Stimulated activated CD8-positive, alpha-beta memory T cell treated with anti-CD3 and anti-CD28 coated beads, Interleukin-4, amount 100 ng/mL, for 4 hours (primary cell): ENCODE results near the gene PCSK4.
"Not testable (repeated sequence)": the region's sequence is repeated elsewhere in the genome, so short reads cannot be mapped to it uniquely, and the experiment has no call there.

Experiments used
- DNase-seq, 2 donors: peaks; one replicate each; pipeline ENCODE4 v3.0.0-alpha.2; 2020; ENCODE audit warnings: low read depth in 2 of 2, low spot score in 1 of 2

Gene PCSK4

DNA sequence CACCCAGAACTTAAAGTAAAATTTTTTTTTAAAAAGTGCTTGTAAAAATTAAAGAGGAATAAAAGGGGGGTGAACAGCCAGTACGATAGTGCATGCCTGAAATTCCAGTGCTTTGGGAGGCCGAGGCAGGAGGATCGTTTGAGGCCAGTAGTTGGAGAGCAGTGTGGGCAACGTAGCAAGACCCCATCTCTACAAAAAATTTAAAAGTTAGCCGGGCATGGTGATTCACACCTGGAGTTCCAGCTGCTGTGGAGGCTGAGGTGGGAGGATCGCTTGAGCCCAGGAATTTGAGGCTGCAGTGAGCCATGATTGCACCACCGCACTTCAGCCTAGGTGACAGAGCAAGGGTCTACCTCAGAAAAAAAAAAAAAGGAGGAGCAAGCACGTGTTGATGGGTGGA, 14.9 kb upstream of the PCSK4 start:
- no peak for DNase-seq

DNA sequence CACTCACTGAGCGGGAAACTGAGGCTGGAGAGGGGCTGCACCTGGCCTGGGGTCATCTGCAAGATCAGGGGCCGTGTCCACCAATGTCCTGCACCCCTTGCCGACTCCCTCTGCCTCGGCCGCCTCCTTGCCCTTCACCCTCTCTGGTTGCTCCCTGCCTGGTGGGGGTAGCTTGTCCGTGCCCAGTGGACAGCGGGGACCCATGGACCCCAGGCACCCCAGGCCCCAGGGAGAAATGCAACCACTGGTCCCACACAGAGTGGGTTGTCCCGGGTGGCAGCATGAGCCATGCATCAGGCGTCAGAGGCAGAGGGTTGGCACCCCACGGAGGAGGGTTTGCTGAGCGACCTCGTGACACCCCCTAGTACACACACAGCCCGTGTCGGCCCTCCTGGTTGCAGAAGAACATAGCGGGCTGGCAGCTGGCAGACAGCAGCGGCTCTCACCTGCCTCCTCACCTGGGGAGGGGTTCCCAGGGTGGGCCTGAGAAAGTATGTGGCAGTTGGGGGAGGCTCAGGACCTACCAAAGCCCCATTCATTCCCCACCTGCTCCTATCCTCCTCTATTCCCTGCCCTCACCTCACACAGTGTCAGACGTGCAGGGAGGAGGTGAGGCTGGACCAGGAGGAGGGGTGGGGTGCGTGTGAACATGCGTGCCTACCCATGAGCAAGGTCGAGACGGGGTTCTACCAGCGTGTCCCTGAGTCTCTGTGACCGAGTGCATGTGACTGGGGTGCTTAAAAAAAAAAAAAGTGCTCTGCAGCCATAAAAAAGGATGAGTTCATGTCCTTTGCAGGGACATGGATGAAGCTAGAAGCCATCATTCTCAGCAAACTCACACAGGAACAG, 14.0 kb upstream of the PCSK4 start:
- no peak for DNase-seq

DNA sequence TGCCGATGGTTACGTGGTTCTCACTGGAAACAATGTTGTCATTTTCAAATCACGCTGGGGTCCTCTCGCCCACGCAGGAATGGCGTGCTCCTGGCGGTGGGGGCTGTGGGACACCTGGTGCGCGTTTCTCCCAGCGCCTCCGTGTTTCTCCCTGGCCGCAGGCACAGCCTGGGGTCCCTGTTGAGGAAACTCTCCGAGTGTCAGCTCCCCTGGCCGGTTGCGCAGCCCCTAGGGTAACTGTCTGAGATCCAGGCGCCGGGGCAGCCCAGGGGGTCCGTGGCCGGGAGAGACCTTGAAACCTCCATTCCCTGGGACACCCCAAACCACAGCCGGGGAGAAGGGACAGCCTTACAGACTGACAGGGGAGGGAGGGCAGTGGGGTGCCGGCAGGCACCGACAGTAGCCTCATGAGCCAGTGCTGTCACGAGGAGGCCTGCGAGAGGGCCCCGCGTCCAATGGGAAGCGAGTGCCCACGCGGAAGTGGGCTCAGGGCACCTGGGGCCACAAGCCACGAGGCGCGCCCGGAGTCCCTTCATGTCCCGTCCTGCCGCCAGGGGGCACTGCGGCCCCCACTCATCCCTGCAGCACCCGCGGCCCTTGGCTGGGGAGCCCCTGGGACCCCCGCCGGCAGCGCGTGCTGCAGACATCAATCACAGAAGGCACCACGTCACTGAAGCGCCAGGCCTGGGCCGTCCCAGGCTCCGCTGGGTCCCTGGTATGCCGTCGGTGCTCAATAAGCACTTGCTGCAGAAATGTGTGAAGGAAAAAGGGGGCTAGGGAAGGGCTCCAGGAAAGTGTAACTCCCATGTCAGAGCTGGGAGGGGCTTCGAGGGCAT, 13.2 kb upstream of the PCSK4 start:
- peak; percentile 33 to 41 for DNase-seq

DNA sequence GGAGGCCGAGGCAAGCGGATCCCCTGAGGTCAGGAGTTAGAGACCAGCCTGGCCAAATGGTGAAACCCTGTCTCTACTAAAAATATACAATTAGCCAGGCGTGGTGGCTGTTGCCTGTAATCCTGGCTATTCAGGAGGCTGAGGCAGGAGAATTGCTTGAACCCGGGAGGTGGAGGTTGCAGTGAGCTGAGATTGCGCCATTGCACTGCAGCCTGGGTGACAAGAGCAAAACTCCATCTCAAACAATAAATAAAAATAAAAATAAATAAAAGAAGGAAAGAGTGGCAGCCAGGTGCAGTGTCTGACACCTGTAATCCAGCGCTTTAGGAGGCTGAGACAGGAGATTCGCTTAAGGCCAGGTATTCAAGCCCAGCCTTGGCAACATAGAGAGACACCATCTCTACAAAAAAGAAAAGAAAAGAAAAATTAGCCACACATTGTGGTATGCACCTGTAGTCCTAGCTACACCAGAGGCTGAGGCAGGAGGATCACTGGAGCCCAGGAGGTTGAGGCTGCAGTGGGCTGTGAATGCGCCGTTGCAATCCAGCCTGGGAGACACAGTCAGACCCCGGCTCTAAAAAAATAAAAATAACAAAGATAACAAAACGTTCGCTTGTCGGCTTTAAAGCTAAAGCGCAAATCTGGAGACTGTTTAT, 12.4 kb upstream of the PCSK4 start:
- no peak for DNase-seq

DNA sequence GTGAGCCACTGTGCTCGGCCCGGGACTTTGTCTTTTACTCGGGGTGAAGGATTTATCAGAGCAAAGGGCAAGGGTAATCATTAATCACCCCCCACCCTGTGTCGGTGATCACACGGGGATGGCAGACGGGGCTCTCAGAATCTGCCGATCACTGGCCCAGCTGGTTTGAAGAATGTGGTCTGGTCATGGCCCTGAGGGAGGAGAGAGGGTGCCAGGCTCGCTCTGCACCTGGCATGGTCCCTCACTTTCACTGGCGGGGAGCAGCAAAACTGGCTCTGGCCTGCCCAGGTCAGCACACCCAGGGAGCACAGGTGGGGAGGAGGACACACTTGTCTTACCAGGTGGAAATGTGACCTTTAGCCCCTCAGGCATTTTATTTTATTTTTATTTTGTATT, 11.0 kb upstream of the PCSK4 start:
- no peak for DNase-seq

DNA sequence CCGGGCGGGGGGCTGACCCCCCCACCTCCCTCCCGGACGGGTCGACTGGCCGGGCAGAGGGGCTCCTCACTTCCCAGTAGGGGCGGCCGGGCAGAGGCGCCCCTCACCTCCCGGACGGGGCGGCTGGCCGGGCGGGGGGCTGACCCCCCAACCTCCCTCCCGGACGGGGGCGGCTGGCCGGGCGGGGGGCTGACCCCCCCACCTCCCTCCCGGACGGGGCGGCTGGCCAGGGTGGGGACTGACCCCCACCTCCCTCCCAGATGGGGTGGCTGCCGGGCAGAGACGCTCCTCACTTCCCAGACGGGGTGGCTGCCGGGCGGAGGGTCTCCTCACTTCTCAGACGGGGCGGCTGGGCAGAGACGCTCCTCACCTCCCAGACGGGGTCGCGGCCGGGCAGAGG, 9.1 kb upstream of the PCSK4 start:
- DNase-seq, result not testable (repeated sequence)

DNA sequence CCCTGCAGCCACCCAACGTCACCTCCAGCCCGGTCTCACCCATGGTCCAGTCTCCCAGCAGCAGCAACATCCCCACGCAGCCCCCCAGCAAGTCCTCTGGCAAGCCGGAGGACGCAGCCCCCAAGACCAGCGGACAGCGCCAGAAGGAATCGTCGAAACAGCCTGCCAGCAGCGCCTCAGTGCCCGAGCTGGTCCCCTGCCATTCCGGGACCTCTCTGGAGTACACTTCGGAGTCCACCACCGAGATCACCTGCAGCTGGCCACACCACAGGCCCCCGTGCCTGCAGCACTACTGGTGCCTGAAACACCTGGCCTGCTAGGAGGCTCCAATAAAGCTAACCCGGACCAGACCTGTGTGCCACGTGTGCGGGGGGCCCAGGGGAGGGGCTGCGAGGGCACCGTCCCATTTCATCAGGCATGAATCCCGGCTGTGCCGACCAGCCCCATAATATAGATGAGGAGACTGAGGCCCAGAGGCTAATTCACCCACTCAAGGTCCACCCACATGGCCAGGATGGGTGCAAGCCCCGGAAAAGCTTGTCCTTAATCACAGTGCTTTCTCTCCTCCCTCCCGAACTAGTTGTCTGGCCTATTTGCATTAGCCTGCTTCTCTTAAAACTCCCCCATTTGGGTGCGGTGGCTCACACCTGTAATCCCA, 7.6 kb upstream of the PCSK4 start:
- no peak for DNase-seq

DNA sequence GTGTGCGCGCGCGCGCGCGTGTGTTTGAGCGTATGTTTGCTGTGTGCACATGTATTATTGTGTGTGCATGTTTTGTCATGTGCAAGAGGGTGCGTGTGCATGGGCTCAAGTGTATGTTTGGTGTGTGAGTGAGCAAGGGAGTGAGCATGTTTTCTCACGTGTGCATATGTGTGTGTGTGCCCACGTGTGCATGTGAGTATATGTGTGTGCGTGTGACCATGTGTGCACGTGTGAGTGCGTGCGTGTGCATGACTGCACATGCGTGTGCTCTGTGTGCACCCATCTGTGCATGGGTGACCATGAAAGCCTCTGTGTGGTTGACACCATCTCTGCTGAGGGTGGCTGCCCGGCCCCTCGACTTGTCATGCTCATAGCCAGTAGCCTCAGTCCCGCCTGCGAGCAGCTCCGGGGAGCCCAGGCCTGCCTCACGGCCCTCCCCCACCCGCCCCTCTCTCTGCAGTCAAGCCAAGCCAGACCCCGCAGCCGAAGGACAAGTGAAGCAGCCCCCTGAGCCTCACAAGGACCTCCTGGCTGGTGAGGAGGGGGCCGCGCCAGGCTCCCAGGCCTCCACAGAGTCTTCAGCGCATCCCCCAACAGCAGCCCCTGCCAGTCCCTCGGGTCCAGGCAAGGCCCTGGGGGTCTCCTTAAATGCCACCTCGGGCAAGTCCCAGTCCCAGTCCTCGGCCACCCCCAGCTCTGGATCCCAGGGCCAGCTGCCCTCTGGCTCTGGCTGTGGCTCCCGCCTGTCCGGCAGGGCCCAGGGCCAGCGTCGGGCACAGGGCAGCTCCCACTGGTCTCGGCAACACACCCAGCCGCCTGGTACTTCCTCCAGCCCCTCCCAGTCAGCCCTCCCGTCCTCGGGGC, 6.8 kb upstream of the PCSK4 start:
- DNase-seq, result no peak

DNA sequence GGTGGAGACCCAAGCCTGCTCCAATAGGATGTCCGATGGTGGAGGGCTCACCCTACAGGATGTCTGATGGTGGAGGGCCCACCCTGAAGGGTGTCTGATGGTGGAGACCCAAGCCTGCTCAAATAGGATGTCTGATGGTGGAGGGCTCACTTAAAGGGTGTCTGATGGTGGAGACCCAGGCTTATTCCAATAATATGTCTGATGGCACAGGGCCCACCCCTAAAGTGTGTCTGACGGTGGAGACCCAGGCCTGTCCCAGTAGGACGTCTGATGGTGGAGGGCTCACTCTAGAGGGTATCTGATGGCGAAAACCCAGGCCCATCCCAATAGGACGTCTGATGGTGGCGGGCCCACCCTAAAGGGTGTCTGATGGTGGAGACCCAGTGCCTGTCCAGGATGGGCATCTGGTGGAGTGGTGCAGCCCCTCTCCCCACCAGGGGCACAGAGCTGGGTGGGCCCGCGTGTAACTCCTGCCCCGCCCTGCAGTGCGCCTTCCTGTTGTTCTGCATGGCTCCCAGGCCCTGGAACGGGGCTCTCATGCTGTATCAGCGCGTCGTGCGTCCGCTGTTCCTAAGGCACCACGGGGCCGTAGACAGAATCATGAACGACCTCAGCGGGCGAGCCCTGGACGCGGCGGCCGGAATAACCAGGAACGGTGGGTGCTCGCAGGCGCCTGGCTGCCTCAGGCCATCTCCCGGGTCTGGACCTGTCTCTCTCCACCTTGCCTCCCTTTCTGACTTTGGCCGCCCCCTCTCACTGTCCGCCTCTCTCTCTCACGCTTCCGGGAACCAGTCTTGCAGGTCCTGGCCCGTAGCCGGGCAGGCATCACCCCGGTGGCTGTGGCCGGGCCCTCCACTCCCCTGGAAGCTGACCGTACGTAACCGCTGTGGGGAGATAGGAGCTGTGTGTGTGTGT, 5.9 kb upstream of the PCSK4 start:
- no peak for DNase-seq

DNA sequence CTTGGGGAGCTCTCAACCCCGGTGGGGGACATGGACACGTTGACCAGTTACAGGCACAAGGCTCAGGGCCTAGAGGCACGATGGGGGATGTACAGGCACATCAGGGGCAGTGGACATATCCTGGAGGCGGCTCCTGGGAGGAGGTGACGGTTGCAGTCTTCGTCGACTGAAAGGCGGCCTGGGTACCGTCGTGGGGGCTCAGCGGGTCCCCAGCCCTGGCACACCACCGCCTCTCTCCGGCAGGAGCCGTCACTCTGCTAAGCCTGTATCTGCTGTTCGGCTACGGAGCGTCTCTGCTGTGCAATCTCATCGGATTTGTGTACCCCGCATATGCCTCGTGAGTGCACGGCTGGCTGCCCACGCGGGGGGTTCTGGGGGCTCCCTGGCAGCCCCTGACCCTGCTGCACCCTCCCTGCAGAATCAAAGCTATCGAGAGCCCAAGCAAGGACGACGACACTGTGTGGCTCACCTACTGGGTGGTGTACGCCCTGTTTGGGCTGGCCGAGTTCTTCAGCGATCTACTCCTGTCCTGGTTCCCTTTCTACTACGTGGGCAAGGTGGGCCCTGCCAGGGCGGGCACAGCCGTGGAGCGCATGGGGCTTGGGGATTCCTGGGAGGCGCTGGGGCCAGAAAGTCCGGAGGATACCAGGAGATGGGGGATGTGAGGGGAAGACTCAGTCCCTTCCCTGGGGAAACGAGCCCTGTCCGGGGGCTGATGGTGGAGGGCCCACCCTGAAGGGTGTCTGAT, 5.1 kb upstream of the PCSK4 start:
- DNase-seq, result no peak

DNA sequence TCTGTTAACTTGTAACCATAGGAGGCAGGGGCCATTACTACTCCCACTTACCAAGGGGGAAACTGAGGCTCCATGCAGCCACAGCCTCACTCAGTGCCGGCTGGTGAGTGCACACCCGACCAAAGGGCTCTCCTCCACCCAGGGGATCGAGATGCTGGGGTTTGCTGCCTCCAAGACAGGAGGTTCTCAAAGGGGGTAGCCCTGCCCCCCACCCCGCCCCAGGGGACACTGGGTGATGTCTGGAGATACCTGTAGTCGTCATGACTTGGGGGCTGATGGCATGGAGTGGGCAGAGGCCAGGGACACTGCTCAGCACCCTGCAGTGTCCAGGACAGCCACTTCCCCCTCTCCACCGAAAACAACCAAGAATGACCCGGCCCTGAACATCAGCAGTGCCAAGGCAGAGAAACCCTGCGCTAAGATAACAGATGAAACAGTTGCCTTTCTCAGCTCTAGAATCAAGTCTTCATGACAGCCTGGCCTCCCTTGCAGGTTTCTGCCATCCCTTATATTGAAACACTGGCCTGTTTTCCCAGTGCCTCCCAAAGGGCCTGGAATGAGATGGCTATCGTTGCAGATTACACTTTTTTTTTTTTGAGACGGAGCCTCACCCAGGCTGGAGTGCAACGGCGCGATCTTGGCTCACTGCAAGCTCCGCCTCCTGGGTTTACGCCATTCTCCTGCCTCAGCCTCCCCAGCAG, 4.1 kb upstream of the PCSK4 start:
- no peak for DNase-seq

DNA sequence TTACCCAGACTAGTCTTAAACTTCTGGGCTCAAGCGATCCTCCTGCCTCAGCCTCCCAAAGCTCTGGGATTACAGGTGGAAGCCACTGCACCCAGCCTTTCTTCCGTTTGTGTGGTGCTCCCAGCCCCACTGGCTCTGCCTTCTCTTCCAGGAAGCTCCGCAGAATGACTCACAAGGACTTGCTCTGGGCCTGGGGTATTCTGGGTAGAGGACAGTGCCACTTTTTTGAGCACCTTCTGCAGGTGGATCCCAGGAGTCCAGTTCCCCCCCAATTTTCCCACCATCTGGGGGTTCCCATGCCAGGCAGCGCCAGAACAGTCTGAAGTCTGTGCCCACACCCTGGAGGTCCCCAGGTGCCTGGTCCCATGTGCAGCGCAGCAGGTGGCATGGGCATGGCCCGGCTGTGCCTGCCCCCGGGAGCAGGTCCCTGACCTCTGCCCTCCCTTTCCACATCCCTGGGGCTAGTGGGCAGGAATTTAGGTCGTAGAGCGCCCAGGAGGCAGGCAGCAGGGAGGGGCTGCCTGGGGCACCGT, 2.4 kb upstream of the PCSK4 start:
- no peak for DNase-seq

DNA sequence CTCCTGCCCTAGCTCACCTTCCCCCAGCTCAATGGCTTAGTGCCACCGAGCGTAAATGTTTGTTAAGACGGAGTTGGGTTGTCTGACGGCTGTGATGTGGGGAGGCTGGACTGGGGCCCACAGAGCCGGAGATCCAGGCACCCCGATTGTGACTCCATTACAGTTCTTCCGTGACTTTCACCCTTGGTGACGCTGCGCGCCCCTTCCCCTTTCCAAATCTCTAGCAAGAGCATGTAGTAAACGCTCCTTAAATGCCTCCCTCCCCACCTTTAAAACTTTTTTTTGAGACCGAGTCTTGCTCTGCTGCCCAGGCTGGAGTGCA, 1.7 kb upstream of the PCSK4 start:
- no peak for DNase-seq

DNA sequence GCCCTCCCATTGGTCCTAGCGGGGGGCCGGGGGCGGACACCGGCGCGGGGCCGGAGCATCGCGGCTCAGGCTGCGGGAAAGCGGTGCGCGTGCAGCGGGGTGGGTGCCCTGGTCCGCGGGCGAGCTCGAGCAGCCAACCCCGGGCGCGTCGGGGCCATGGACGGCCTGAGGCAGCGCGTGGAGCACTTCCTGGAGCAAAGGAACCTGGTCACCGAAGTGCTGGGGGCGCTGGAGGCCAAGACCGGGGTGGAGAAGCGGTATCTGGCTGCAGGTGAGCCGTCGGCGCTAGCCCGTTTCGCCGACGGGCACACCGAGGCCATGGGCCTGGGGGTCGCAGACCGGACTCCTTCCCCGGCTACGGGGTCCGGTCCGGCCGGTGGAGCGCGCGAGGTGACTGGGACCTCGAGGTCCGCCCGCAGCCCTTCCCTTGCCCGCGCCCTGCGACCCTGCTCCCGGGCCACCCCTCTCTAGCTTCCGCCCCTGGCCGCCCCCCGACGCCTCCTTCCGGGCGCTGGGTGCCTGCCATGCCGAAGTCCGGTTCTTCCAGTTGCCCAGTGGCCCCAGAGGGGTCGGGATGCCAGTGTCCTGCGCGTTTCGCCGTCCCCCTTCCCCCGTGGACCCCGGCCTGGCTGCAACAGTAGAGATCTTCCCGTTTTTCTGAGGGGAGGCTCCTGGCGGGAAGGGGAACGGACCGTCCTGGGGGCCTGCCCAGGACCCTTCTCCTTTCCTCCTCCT, 1.1 kb upstream of the PCSK4 start, which contains the start of gene REEP6:
Gene REEP6 (plus strand): TSS at position 68 of the 735 bp plus-strand sequence. CDS start 89 bp downstream, at position 157.
- DNase-seq, result no peak

DNA sequence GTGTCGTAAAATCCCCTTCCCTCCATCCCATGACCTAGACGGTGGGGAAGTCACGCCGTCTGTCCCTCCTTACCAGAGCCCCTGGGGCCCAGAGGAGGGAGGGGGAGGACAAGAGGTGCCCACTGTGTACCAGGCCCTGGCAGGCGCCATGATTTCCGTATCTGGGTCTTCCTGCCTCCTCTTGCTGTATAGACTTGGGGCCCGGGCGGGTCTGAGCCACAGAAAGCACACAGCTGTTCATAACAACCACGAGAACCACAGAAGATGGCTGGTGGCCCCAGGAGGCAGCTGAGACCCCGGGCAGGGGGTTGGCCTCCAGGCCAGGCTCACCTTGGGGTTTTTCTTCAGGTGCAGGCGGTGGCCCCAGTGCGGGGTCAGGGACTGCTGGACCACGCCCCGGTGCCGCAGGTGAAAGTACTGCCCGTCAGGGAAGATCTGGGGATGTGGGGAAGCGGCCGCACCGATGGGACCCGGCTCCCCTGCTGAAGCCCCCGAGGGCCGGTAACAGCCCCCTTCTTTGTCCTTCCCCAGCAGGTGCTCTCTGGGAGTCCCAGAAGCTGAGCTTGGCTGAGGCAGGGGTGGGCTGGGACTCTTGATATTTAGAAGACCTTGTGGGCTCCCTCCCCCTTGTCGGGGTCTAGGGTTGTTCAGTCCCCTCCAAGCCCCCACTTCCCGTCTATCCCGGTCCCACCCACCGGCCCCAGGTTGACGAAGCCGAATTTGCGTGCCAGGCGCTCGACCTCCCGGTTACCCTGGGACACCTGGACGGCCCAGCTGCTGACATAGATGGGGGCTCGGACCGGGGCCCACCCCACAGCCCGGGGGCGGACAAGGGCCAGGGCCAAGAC, 463 bp downstream of the PCSK4 start:
- DNase-seq, result no peak

DNA sequence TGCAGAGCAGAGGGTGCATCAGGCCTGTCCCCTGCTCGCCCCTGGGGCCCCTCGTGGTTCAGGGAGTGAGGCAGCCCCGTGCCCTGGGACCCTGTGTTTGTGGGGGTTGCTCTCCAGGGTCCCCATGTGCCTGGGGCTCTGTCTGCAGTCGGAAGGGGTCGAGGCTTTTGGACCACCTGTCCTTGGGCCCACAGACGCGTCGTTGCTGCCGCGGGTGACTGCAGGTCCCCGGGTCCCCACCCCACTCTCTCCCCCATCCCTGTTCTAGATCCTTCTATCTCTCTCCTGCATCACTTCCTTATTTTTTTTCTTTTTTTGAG, 1.9 kb downstream of the PCSK4 start:
- no peak for DNase-seq
